ENCODE measurements around the gene GLO1.

The GLO1 gene

GRCh38 chr6:38658418-38659167 is 44.4 kb downstream of the GLO1 start:
- no peak for DNase-seq

- no peak for DNase-seq
Measured at GRCh38 chr6:38656896-38657295, 46.0 kb downstream of the GLO1 start.

GRCh38 chr6:38654263-38654662 is 48.7 kb downstream of the GLO1 start:
- DNase-seq = no peak

DNA sequence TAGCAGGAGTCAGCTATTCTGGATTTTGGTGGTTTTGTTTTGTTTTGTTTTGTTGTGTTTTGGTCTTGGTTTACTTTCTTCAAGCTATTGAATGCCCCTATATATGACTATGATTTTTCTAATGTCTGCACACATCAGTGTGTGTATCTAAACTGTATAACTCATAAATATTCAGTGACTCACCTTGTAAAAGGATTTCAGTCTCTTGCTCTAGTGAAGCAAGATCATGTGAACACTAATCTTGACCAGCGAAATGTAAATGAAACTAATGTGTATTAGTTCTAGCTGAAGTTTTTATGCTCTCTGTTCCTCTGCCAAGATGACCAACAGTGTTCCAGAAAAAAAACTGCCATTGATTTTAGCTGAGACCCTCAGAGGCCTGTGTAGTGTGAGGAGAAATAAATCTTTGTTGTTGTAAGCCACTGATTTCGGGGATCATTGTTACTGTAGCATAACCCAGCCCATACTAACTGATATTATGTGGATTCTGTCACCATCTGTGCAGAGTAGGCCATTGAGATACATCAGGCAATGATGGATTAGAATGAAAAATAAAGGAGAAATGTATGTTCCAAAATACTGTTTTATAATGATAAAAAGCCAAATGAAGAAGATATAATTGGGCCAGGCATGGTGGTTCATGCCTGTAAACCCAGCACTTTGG is 51.7 kb downstream of the GLO1 start:
- DNase-seq = no peak

DNA sequence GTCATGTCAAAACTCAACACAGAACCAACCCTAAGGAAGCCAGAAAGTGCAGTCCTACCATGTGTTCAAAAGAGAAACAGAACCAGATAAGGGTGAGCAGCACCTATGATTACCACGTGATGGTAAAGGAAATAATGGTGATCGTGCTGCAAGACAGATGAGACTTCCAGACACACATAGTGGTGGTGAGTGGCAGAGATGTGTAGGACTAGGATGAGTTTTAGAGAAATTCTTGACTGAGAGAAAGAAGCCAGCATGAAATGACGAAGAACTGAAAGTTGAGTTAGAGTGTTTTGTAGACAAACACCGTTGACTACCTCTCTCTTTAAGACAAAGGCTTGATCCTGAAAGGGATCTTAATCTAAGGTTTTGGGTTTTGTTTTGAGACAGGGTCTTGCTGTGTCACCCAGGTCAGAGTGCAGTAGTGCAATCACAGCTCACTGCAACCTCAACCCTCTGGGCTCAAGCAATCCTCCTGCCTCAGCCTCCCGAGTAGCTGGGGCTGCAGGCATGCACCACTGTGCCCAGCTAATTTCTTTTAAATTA is 52.7 kb downstream of the GLO1 start:
- DNase-seq = no peak

DNA sequence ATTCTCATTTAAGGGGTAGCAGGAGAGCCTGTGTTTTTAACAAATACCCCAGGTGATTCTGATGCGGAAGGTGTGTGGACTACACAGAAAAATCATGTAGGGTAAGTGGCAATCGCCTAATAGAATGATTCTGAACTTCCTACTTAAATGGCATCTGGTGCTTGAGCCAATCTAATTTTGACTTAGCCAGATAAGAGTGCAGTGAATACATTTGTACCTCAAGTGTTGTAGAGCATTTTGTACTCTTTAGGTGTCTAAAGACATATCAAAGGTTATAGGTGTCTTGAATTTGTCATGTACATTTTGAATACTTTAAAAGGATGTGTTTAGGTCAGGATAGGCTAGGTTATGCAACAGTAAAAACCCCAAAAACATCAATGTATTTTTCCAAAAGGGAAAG is 53.2 kb downstream of the GLO1 start:
- DNase-seq = no peak

GRCh38 chr6:38648629-38649028 is 54.3 kb downstream of the GLO1 start:
- DNase-seq = no peak

- DNase-seq = no peak
Measured at GRCh38 chr6:38646166-38646878, 56.6 kb downstream of the GLO1 start.

DNA sequence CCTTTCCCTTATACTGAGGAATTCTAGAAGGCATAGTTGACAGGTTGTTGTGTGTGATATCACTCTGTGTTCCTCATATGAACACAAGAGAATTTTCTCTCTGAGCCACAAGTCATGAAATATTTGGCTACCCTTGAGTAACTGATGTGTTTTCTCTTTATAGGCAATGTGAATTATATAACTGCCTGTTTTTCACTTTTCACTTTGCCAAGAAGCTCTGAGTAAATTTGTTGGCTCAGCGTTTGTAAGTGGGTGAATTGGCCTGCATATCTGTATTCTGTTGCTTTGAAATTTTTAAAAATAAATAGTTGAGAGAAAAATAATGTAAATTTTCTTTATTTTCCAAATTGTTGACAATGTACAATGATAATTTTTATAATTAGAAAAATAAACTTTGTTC is 58.0 kb downstream of the GLO1 start:
- DNase-seq = no peak

- DNase-seq = no peak
Measured at GRCh38 chr6:38640216-38640909, 62.6 kb downstream of the GLO1 start.

- DNase-seq = peak; percentile 87
Measured at GRCh38 chr6:38639498-38640215, 63.3 kb downstream of the GLO1 start, which contains the start of gene BTBD9. Gene BTBD9, minus strand, starts transcription at chr6:38639929.

DNA sequence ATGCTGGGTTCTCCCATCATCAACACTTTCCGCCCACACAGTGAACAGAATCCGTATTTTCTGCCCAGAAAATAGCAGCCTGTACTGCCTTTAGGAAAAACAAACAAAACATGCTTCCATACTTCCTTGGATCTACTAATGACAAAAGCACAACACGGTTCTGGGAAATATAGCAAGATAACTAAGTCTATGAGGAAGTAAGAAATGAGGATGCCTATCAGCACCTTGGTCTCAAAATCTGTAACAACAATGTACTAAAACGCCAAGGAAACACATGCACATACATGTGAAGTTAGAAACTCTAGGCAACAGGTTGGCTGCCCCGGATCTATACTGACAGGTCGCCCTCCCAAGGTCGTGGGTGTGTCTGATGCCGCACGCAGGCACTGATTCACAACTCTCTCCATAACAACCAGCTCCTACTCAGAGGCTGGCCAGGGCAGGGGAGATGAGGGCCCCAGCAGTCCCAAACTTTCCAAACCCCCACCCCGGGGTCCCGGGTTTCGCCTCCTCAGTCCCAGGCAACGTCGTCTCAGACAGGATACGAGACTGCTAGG is 63.9 kb downstream of the GLO1 start:
- DNase-seq = peak; percentile 66

GRCh38 chr6:38637756-38638155 is 65.2 kb downstream of the GLO1 start:
- no peak for DNase-seq

- no peak for DNase-seq
Measured at GRCh38 chr6:38636027-38636426, 66.9 kb downstream of the GLO1 start.

- no peak for DNase-seq
Measured at GRCh38 chr6:38634518-38634917, 68.4 kb downstream of the GLO1 start.

DNA sequence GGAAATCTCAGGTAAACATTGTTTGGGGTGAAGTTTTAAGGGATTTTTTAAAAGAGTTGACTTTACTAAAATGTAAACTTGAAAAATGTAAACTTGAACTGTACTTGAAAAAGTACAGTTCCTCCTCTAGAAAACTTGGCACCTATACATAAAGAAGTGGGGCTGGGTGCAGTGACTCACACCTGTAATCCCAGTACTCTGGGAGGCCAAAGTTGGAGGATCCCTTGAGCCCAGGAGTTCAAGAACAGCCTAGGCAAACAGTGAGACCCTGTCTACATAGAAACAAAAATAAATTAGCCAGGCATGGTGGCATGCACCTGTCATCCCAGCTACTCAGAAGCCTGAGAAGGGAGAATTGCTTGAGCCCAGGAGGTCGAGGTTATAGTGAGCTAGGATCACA is 70.5 kb downstream of the GLO1 start:
- no peak for DNase-seq

DNA sequence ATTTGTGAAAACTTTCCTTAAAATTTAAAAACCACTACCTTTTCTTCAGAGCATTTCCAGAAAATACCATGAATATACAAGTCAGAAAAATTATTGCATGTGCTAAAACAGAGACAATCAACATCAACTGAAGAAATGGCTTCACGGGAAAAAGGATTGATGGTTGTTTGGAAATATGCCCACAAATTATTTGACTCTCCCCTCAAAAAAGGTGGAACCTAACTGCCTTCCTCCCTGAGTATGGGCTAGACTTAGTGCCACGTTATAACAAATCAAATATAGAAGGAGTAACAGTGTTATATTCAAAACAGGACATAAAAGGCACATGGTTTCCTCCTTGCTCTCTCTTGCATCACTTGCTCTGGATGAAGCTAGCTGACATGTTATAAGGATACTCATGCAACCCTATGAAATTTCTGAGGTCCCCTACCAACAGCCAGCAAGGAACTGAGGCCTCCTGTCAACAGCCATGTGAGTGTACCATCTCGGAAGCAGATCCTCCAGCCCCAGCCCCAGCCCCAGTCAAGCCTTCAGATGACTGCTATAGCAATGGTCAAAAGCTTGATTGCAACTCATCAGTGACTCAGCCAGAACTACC is 71.7 kb downstream of the GLO1 start:
- no peak for DNase-seq
